B cell (primary cell): ENCODE data around the gene SUGCT. TPM values are rescaled to one million over a fixed set of nuclear protein-coding genes. Genes with fewer than 3 reads are reported as not detected.

Experiments used
- ATAC-seq: fragments of 200-7000 bp; cut with Tn5 transposase; one replicate; pipeline ENCODE4 v1.10.0; 2021; ENCODE audit warnings: low read depth, mild to moderate bottlenecking, moderate number of reproducible peaks, moderate library complexity
- CTCF ChIA-PET: fragments of 350-600 bp; sonication (Branson Sonifier 250); formaldehyde crosslinking; loops from one replicate; lab custom pipeline; 2021; ENCODE audit warnings: antibody characterized with exemption, inconsistent platforms; lab: Charles Lee
- POLR2A ChIA-PET: fragments of 350-600 bp; sonication (Branson Sonifier 250); formaldehyde crosslinking; loops from one replicate; lab custom pipeline; 2021; ENCODE audit warnings: antibody characterized with exemption; lab: Charles Lee
- DNase-seq: peaks from one replicate; pipeline ENCODE4 v3.0.0; 2013
- H2AFZ ChIP-seq: 2 replicates; pipeline ENCODE4 v1.6.1; 2012; ENCODE audit warnings: mild to moderate bottlenecking, low read depth, low read length; ENCODE audit not compliant: insufficient read depth, poor library complexity, severe bottlenecking
- H3K27ac ChIP-seq, 2 donors: 1 replicate in 1 of 2; 2 replicates in 1 of 2; pipeline ENCODE4 v1.5.1; 2012 to 2013; ENCODE audit warnings: low read length in 2 of 2, mild to moderate bottlenecking in 2 of 2, moderate library complexity in 1 of 2
- H3K27me3 ChIP-seq, 4 experiments: fragments of 200-600 bp in 1 of 4; sonication (generic) in 1 of 4; replicated peaks in 1 of 4; 1 replicate in 2 of 4; 2 replicates in 2 of 4; pipeline versions ENCODE4 v1.6.1 to v1.7.0; 2013 to 2016; ENCODE audit warnings: low read length in 3 of 4, mild to moderate bottlenecking in 2 of 4, mixed read lengths in 1 of 4, moderate library complexity in 1 of 4; ENCODE audit not compliant: insufficient read depth in 4 of 4, control insufficient read depth in 3 of 4; ENCODE audit errors: control extremely low read depth in 1 of 4
- H3K36me3 ChIP-seq, 2 experiments: replicated peaks in 1 of 2; 1 replicate in 1 of 2; 2 replicates in 1 of 2; pipeline versions ENCODE4 v1.6.1 to v1.7.1; 2013; ENCODE audit warnings: low read length in 1 of 2; ENCODE audit not compliant: insufficient read depth in 2 of 2, control insufficient read depth in 1 of 2; ENCODE audit errors: control extremely low read depth in 1 of 2, extremely low read depth in 1 of 2
- H3K4me1 ChIP-seq, 2 donors: fragments of 200-600 bp in 1 of 2; sonication (generic) in 1 of 2; 1 replicate in 1 of 2; 2 replicates in 1 of 2; pipeline versions ENCODE4 v1.5.1 to v1.6.1; 2013 to 2017; ENCODE audit warnings: low read length in 2 of 2; ENCODE audit not compliant: control insufficient read depth in 2 of 2, insufficient read depth in 2 of 2
- H3K4me2 ChIP-seq: replicated peaks from 2 replicates; pipeline ENCODE3; 2012; ENCODE audit warnings: mild to moderate bottlenecking, low read depth, low read length; ENCODE audit not compliant: poor library complexity, severe bottlenecking
- H3K4me3 ChIP-seq, 5 experiments: fragments of 200-600 bp in 1 of 5; sonication (generic) in 1 of 5; 1 replicate in 3 of 5; 2 replicates in 2 of 5; pipeline versions ENCODE4 v1.5.1 to v1.7.0; 2011 to 2016; ENCODE audit warnings: low read length in 4 of 5, mild to moderate bottlenecking in 4 of 5, low read depth in 2 of 5, control low read depth in 1 of 5, moderate library complexity in 1 of 5; ENCODE audit not compliant: insufficient read depth in 1 of 5; ENCODE audit errors: control extremely low read depth in 1 of 5, extremely low read depth in 1 of 5
- H3K79me2 ChIP-seq: fragments of 200-600 bp; sonication (generic); one replicate; pipeline ENCODE4 v1.6.0; 2016; ENCODE audit warnings: low read length; ENCODE audit not compliant: control insufficient read depth, insufficient read depth
- H3K9ac ChIP-seq: fragments of 200-600 bp; sonication (generic); 2 replicates; pipeline ENCODE4 v1.6.1; 2017; ENCODE audit warnings: mild to moderate bottlenecking, low read length, moderate library complexity
- H3K9me3 ChIP-seq, 3 donors: one replicate each; pipeline versions ENCODE4 v1.6.1 to v1.7.1; 2013; ENCODE audit warnings: low read length in 2 of 3; ENCODE audit not compliant: control insufficient read depth in 2 of 3, insufficient read depth in 1 of 3; ENCODE audit errors: control extremely low read depth in 1 of 3
- H4K20me1 ChIP-seq: 2 replicates; pipeline ENCODE4 v1.6.0; 2012; ENCODE audit warnings: mild to moderate bottlenecking, low read length; ENCODE audit not compliant: insufficient read depth, control insufficient read depth, poor library complexity, severe bottlenecking
- H3K27ac Mint-ChIP-seq: one replicate; pipeline ENCODE4 v1.8.0; 2021; ENCODE audit warnings: mixed read lengths
- H3K27me3 Mint-ChIP-seq: one replicate; pipeline ENCODE4 v1.8.0; 2021; ENCODE audit warnings: mixed read lengths
- H3K4me1 Mint-ChIP-seq: one replicate; pipeline ENCODE4 v1.8.0; 2021; ENCODE audit warnings: mixed read lengths
- H3K4me3 Mint-ChIP-seq: one replicate; pipeline ENCODE4 v1.8.0; 2021; ENCODE audit warnings: mixed read lengths
- H3K9me3 Mint-ChIP-seq: one replicate; pipeline ENCODE4 v1.8.0; 2022; ENCODE audit warnings: mixed read lengths; ENCODE audit not compliant: insufficient read depth
- EZH2 ChIP-seq: IDR thresholded peaks from 2 replicates; pipeline ENCODE4 v1.6.1; 2012; ENCODE audit warnings: borderline replicate concordance, low read depth, mild to moderate bottlenecking, moderate library complexity, low read length; ENCODE audit not compliant: insufficient read depth, poor library complexity, severe bottlenecking
- WGBS: methylation state at CpG from one replicate; pipeline ENCODE4 v1.1.5; 2013; ENCODE audit warnings: missing lambda C conversion rate; ENCODE audit not compliant: insufficient coverage; 5-methylcytosine and 5-hydroxymethylcytosine counted together
- intact Hi-C: fragments of 100-400 bp; cut with micrococcal nuclease; formaldehyde crosslinking; loops from one replicate; pipeline ENCODE4 v1.10.0; 2022
- polyA plus RNA-seq: library from polyadenylated mRNA; depleted of rRNA; stranded (reverse); fragments of >200 nt; gene quantifications from 2 replicates; pipeline ENCODE4 v1.2.3, GENCODE V29; 2012
- total RNA-seq, 2 donors: library from RNA; stranded (reverse); fragments of 120-200 nt in 1 of 2; gene quantifications; 1 replicate in 1 of 2; 2 replicates in 1 of 2; pipeline versions ENCODE4 v1.2.3 to v1.2.4, GENCODE V29; 2013 to 2022
- TF ChIP-seq, protein P1 (sequence below): fragments of 200-600 bp; IDR thresholded peaks from one replicate; pipeline ENCODE4 v1.8.0; 2022; ENCODE audit warnings: antibody characterized with exemption, mild to moderate bottlenecking

The SUGCT gene
- total and polyA plus RNA-seq, 2 donors (not counting 1 experiment from before 2014, with no cell fraction given), result 0.19 to 0.86 TPM

DNA sequence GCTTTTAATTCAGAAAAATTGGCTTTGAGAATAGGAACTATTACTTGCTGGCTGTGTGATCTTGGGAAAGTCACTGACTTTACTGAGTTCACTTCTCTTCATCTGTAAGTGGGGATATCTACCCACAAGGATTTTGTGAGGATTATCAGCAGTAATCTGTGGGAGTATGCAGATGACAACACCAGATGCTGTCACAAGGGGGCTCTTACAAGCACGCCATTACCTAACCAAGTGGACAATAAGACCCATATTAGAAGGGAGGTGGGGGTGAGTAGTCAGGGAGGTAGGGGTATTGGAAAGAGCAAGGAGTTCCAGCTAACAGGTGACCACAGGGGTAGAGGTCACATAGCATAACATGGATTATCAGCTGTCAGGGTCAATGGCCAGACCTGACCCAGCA is 569.4 kb downstream of the SUGCT start:
- Histone ChIP-seq H3K9ac (no peak overlapping the region), H4K20me1 (no peaks in the 10 kb centered on the region), H3K36me3 (no peaks in the 10 kb centered on the region), H2AFZ (no peak overlapping the region), H3K4me2 (no peak overlapping the region), H3K9me3 (no peaks in the 10 kb centered on the region), H3K27me3 (no peaks in the 10 kb centered on the region), H3K79me2 (no peaks in the 10 kb centered on the region), H3K4me3 (no peak overlapping the region), H3K27ac (no peak overlapping the region), H3K4me1 (no peaks in the 10 kb centered on the region)
- intact Hi-C loops, result no loop called here
- no peak overlapping the region for H3K27ac Mint-ChIP-seq
- no peak for DNase-seq
- TF ChIP-seq EZH2, result no peak
- TF ChIP-seq, protein P1, sequence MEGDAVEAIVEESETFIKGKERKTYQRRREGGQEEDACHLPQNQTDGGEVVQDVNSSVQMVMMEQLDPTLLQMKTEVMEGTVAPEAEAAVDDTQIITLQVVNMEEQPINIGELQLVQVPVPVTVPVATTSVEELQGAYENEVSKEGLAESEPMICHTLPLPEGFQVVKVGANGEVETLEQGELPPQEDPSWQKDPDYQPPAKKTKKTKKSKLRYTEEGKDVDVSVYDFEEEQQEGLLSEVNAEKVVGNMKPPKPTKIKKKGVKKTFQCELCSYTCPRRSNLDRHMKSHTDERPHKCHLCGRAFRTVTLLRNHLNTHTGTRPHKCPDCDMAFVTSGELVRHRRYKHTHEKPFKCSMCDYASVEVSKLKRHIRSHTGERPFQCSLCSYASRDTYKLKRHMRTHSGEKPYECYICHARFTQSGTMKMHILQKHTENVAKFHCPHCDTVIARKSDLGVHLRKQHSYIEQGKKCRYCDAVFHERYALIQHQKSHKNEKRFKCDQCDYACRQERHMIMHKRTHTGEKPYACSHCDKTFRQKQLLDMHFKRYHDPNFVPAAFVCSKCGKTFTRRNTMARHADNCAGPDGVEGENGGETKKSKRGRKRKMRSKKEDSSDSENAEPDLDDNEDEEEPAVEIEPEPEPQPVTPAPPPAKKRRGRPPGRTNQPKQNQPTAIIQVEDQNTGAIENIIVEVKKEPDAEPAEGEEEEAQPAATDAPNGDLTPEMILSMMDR, result no peak
- POLR2A ChIA-PET, result no interaction called here
- CTCF ChIA-PET, result no interaction called here
- no peak overlapping the region for H3K4me3 Mint-ChIP-seq
- no peak for ATAC-seq
- no CpG with 5 or more reads among the region's 1 CpG for WGBS
- H3K4me1 Mint-ChIP-seq, result no peaks in the 10 kb centered on the region
- H3K9me3 Mint-ChIP-seq, result no peaks in the 10 kb centered on the region
- H3K27me3 Mint-ChIP-seq, result no peaks in the 10 kb centered on the region

DNA sequence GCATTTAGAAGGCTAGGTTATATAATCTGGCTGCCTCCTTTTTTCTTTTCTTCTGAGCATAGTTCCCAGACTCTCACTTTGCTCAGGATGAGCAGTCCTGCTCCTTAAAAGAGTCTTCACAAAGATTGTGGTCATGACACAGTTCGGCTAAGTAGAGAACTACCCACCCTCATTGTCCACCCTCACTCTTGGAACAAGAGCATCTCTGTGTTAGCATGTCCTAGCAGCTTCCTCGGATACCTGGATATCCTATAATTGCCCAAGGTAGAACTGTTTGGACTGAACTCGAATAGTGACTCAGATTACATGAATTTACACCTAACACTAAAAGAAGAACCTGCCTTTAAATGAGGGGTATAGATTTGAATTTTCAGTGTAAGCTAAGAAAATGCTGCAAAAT is 572.0 kb downstream of the SUGCT start:
- H3K27ac Mint-ChIP-seq, result no peak overlapping the region
- Histone ChIP-seq H3K4me1 (no peaks in the 10 kb centered on the region), H3K9me3 (no peaks in the 10 kb centered on the region), H3K4me3 (no peak overlapping the region), H2AFZ (no peak overlapping the region), H3K79me2 (no peaks in the 10 kb centered on the region), H3K36me3 (no peaks in the 10 kb centered on the region), H4K20me1 (no peaks in the 10 kb centered on the region), H3K27ac (no peak overlapping the region), H3K9ac (no peak overlapping the region), H3K27me3 (no peaks in the 10 kb centered on the region), H3K4me2 (no peak overlapping the region)
- ChIA-PET CTCF (no interaction called here), POLR2A (no interaction called here)
- intact Hi-C loops, result no loop called here
- no peaks in the 10 kb centered on the region for H3K27me3 Mint-ChIP-seq
- 92% methylated on average over 1 of the region's 3 CpGs for WGBS
- H3K4me1 Mint-ChIP-seq, result no peaks in the 10 kb centered on the region
- DNase-seq (no peak), ATAC-seq (no peak)
- no peak overlapping the region for H3K4me3 Mint-ChIP-seq
- TF ChIP-seq, protein P1, result no peak
- no peak for TF ChIP-seq EZH2
- H3K9me3 Mint-ChIP-seq, result no peaks in the 10 kb centered on the region
